Measurements from ENCODE around the gene CD84.
"Not testable (repeated sequence)": the region's sequence is repeated elsewhere in the genome, so short reads cannot be mapped to it uniquely, and the experiment has no call there.

DNA sequence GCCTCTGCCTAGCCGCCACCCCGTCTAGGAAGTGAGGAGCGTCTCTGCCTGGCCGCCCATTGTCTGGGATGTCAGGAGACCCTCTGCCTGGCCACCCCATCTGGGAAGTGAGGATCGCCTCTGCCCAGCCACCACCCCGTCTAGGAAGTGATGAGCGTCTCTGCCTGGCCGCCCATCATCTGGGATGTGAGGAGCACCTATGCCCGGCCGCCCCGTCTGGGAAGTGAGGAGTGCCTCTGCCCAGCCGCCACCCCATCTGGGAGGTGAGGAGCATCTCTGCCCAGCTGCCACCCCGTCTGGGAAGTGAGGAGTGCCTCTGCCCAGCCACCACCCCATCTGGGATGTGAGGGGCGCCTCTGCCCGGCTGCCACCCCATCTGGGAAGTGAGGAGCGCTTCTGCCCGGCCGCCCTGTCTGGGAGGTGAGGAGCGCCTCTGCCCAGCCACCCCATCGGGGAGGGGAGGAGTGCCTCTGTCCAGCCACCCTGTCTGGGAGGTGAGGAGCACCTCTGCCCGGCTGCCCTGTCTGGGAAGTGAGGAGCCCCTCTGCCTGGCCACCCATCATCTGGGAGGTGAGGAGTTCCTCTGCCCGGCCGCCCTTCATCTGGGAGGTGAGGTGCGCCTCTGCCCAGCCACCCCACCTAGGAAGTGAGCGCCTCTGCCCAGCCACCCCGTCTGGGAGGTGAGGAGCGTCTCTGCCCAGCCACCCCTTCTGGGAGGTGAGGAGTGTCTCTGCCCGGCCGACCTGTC lies 47.3 kb downstream of the CD84 start:
- TF ChIP-seq, protein P1, sequence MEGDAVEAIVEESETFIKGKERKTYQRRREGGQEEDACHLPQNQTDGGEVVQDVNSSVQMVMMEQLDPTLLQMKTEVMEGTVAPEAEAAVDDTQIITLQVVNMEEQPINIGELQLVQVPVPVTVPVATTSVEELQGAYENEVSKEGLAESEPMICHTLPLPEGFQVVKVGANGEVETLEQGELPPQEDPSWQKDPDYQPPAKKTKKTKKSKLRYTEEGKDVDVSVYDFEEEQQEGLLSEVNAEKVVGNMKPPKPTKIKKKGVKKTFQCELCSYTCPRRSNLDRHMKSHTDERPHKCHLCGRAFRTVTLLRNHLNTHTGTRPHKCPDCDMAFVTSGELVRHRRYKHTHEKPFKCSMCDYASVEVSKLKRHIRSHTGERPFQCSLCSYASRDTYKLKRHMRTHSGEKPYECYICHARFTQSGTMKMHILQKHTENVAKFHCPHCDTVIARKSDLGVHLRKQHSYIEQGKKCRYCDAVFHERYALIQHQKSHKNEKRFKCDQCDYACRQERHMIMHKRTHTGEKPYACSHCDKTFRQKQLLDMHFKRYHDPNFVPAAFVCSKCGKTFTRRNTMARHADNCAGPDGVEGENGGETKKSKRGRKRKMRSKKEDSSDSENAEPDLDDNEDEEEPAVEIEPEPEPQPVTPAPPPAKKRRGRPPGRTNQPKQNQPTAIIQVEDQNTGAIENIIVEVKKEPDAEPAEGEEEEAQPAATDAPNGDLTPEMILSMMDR (optimal IDR thresholded peaks at IDR 0.05 in 1 of 3, IDR thresholded peaks at IDR 0.05 in 1 of 3, conservative IDR thresholded peaks at IDR 0.05 in 1 of 3; ENCODE audit: extremely low read depth in 1 of 3, insufficient read depth in 2 of 3, low read length in 3 of 3): not testable (repeated sequence)
- TF ChIP-seq EZH2 (IDR thresholded peaks at IDR 0.05; ENCODE audit: low read length): not testable (repeated sequence)
